D721Med (cell line): ENCODE results near the gene CARS2.

Source experiments
- DNase-seq: peaks from one replicate; pipeline ENCODE4 v3.0.0; 2011; ENCODE audit warnings: low spot score; ENCODE audit not compliant: insufficient read length
- FAIRE-seq: peaks from 2 replicates; lab custom pipeline; 2011; peaks lifted over from hg19 to GRCh38; lab: Jason Lieb, UNC
- TF ChIP-seq, protein P1 (sequence below): IDR thresholded peaks from 2 replicates; pipeline ENCODE4 v1.5.1; 2012; ENCODE audit warnings: mild to moderate bottlenecking, control low read depth; ENCODE audit not compliant: insufficient read depth; ENCODE audit errors: missing control alignments

Gene CARS2

DNA sequence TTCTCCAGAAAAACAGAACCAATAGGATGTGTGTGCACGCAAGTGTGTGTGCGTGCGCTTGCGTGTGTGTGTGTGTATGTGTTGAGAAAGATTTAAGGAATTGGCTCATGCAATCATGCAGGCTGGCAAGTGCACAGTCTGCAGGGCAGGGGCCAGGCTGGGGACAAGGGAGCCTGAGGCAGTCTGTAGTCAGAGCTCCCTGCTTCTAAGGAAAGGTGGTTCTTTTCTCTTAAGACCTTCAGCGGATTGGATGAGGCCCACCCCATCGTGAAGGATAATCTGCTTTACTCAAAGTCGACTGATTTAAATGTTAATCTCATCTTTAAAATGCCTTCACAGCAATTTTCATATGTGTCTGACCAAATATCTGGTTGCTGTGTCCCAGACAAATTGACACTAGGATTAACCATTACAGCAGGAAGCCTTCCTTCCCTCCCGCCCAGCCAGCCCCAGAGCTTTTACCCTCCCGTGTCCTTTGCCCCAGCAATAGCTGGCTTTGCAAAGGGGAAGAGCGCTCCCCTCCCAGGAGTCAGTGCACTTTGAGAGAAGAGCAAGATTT lies 105.6 kb downstream of the CARS2 start:
- DNase-seq (no peak), FAIRE-seq (no peak)
- TF ChIP-seq, protein P1, sequence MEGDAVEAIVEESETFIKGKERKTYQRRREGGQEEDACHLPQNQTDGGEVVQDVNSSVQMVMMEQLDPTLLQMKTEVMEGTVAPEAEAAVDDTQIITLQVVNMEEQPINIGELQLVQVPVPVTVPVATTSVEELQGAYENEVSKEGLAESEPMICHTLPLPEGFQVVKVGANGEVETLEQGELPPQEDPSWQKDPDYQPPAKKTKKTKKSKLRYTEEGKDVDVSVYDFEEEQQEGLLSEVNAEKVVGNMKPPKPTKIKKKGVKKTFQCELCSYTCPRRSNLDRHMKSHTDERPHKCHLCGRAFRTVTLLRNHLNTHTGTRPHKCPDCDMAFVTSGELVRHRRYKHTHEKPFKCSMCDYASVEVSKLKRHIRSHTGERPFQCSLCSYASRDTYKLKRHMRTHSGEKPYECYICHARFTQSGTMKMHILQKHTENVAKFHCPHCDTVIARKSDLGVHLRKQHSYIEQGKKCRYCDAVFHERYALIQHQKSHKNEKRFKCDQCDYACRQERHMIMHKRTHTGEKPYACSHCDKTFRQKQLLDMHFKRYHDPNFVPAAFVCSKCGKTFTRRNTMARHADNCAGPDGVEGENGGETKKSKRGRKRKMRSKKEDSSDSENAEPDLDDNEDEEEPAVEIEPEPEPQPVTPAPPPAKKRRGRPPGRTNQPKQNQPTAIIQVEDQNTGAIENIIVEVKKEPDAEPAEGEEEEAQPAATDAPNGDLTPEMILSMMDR, result no peak

DNA sequence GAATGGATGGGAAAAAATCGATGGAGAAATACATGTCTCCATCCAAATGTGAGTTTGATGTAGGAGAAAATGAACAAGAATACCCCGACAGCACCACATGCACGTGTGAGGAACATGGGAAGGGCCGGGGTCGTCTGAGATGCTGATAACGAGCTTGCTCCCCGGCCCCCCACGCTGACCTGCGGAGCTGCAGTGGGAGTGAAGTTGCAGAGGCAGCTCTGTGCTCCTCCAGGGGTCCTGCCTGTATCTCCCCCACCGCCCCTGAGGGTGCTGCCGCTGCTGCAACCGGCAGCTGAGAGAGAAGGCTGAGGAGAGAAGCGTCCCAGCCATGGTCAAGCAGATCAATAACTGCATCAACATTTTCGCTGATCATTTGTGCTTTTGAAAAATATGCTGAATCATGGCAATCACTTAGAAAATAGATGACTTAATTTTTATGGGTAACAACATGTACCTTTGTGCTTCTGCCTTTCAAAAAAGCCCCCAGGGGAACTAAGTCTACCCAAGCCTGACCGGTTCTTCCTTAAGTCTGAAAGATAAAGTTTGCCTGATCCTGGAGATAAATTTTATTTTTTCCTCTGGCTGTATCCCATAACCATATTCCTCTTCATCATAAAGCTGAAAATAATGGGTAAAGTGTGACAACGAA lies 108.8 kb downstream of the CARS2 start:
- DNase-seq (no peak), FAIRE-seq (no peak)
- TF ChIP-seq, protein P1, result no peak

DNA sequence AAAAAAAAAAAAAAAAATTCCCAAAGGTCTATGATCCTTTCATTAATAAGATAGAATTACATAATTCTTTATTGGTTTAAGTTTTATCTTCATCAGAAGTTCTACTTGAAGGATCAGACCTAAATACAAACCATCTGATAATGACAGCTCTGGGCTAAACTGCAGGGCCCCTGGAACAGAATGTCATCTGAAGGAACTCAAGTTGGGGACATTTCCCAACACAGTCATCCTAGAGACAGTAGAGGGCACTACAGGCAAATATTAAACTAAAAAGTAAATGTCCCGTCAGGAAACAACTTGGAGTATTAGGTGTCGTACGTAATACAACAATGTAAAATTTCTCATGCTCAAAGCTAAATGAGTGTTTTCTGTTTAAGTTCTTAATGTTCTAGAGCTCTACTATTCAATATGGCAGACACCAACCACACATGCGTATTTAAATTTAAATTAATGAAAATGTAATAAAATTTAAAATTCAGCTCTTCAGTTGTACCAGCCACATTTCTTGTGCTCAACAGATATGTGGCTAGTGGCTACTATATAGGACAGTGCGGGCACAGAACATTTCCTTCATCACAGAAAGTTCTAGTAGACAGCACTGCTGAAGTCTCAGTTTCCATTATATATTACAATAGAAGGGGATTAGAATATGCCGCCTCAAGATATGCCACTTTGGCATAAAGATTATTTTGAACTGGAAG lies 112.3 kb downstream of the CARS2 start:
- no peak for FAIRE-seq
- no peak for DNase-seq
- TF ChIP-seq, protein P1, result peak; percentile 72

DNA sequence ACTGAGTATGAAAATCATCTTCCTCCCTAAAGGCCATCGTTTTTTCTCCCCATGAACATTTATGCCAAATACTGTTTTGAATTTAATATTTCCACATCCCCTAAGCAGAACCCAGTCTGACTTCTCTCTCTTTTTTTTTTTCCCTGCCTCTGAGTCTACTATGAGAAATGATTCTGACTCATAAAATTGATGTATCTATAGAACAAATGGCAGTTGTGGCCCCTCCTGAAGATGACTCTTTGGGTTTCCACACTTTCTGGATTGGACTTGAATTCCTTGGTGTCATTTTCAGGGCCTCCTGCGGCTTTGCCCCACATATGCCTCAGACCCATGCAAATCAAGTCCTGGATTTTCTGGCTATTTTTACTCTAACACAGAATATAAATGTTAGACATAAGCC lies 113.3 kb downstream of the CARS2 start:
- FAIRE-seq, result no peak
- TF ChIP-seq, protein P1, result no peak

More for the DNA sequence above, 113.3 kb downstream of the CARS2 start:
- no peak for DNase-seq
